Measurements from ENCODE around the gene TUBB6.
A peak's percentile ranks its signal among the peaks of the same experiment; 100 is the strongest.

TUBB6 gene

DNA sequence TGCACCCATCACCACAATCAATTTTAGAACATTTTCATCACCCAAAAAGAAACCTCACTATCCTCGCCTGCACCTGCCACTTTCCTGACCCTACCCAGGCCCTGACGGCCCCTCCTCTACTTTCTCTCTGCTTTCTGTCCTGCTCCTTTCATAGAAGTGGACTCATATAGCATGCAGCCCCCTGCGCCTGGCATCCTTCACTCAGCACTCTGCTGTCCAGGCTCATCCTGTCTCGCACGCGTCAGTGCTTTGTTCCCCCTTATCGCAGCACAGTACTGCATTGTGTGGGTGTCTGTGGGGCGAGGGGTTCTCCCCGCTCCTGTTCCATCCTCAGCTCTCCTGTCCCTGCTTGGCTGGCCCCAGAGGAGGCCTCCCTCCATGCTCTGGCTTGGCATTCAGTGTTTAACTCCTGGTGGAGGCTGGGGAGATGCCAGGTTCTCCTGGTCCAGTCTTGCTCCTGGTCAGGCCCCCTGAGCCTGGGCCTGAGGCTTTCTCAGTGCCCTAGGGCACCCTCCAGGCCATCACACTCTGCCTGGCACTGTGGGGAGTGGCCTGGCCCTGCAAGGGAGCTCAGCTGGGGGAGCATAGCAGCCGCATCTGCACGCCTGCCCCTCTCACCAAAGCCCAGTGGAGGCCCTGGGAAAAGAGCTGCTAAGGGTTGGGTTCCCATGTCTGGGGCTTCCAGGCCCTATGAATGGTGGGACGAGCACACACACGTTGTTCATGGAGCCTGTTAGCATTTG is 6.6 kb upstream of the TUBB6 start:
- no peak overlapping the region for H3K4me3 ChIP-seq (ENCODE audit: low read length)
- no peak for TF ChIP-seq ZNF274 (IDR thresholded peaks at IDR 0.05; ENCODE audit: low read depth, low read length)

- no peak overlapping the region for H3K4me3 ChIP-seq (ENCODE audit: low read length)
- no peak for TF ChIP-seq ZNF274 (IDR thresholded peaks at IDR 0.05; ENCODE audit: low read depth, low read length)
Measured at GRCh38 chr18:12302391-12303147, 5.5 kb upstream of the TUBB6 start.

DNA sequence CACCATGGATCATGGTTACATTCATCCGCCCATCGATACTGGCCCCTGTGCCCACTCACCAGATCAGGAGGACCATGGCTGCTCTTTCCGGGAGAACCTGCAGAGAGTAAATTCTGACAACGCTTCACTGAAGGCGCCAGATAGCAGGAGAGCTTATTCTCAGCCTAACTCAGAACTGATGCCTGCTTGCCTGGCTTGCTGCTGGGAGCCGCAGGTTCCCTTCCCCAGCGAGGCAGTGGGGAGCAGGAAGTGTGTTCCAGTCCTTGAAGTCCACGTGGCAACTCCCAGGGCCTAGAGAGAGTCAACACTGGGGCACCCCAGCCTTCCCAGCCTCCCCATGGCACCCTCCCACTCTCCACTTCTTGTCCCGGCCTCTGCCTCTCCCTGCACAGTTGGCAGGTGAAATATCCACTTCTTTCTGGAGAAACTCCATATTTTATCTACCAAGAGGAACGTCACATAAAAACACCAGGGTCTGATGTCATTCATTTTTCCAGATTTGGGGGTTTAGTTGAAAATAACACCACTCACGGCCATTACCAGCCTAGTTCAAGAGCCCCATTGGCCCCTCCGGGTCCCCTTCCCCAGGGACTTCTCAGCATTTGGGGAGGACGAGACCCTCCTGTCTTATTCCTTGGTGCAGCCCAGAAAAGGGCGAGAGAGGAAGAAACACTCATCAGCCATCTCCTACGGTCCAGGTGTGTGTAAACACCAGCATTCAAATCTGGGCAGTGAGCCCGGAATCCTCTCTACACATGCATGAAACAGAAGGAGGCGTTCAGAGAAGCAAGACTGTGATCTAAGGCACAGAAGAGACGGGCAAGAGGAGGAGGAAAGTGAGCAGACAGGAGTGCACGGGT is 3.5 kb upstream of the TUBB6 start:
- TF ChIP-seq ZNF274 (IDR thresholded peaks at IDR 0.05; ENCODE audit: low read depth, low read length), result no peak

GRCh38 chr18:12305211-12305610 is 2.8 kb upstream of the TUBB6 start:
- H3K4me3 ChIP-seq (ENCODE audit: low read length), result no peak overlapping the region
- no peak for TF ChIP-seq ZNF274 (IDR thresholded peaks at IDR 0.05; ENCODE audit: low read depth, low read length)

More for the DNA sequence above, 3.5 kb upstream of the TUBB6 start:
- no peak overlapping the region for H3K4me3 ChIP-seq (ENCODE audit: low read length)

DNA sequence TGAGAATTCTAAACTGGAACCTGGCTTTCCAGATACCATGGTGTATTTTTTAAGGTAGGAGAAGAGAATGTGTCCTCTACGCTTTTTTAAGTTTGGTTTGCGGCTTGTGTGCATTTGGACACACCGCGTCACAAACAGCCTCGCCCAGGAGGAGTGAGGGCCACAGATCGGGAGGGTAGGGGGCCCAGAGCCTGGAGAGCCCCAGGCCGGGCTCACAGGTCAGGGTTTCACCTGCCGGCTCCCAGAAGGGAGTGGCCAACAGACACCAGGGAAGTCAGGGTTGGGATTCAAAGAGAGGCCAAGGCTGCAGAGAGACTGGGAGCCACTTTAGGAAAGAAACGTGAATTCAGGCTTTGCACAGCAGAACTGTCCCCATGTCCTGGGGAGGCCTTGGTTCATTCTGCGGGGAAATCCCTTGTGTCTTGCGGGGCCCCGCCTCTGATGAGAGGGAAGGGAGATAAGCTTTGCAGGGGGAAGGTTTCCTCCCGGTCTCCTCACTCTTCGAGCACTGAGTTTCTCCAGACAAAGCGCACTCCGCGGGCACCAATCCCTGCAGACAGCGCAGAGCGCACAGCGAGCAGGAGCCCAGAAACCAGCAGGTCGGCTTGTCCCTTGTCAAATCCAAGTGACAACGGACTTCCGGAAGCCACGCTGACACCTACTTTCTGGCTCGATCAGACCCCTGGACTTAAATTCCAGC is 2.0 kb upstream of the TUBB6 start:
- no peak overlapping the region for H3K4me3 ChIP-seq (ENCODE audit: low read length)

DNA sequence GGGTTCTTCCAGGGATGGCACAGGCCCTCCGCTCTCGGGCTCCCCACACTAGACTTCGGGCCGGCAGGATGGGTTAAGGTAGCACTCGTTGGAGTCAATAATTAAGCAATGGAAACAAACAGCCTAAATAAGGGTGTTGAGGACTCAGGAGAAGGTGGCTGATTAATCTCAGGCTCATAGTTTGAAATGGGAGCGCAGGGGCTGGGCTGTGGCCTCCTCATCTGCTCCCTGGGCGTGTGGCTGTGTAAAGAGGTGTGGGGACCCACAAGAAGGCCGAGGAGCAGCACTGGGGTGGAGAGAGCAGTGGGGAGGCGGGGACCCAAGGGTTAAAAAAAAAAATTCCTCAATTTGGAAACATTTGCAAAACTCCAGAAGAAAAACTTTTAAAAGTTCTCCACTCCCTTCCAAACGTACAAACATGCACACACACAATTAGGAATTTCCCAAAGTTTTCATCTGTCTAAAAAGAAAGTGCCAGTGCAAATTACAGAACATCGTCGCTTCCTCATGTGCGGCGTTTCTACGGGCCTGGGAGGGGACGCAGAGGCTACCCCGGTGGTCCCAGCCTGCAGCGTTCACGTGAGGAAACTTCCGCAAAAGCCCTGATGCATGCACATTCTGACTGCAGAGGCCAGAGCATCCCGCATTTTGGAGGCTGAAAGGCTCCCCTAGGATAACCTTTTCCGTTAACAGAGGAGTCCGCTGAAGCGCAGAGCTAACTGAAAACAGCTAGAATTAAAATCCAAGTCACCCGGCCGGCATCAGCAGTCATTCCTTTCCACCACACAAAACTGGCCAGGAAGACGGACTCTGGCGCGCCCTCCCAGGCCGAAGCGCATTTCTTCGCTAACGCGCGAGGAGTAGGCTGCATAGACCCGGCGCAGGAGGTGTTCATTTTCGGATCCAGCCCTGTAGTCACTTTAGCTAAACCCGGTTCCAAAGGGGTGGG is 1.0 kb upstream of the TUBB6 start:
- peak overlapping the region; percentile 2; the same call in 1 of the 2 replicates for H3K4me3 ChIP-seq (ENCODE audit: low read length)
- TF ChIP-seq ZNF274 (IDR thresholded peaks at IDR 0.05; ENCODE audit: low read depth, low read length), result no peak

More for the DNA sequence above, 2.0 kb upstream of the TUBB6 start:
- no peak for TF ChIP-seq ZNF274 (IDR thresholded peaks at IDR 0.05; ENCODE audit: low read depth, low read length)

DNA sequence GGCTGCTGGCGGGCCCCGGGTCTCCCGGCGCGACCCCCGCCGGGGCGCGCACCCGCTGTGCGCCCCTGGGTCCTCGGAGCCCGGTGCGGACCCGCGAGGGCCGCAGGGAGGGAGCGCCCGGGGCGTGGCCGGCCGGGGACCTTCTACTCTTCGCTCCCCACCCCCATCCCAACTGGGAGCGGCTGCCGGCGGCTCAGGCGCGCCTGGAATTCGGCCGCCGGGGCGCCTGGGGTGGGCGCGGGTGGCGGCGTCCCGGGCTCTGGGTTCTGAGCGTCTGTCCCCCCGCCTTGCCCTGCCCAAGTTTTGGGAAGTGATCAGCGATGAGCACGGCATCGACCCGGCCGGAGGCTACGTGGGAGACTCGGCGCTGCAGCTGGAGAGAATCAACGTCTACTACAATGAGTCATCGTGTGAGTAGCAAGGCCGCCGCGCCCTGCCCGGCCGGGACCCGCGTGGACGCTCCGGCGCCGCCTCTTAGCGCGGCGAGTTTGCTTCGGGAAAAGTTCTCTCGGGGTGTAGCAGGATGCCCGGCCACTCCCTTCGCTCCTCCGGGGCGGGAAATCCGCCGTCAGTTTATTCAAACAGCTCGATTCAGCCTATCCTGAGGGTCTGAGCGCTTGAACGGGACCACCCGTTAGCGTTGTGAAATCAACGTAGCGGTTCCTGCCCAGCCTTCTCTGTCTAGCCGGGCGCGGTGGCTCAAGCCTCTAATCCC is 502 bp downstream of the TUBB6 start:
- peak overlapping the region; percentile 63 for H3K4me3 ChIP-seq (ENCODE audit: low read length)
- TF ChIP-seq ZNF274 (IDR thresholded peaks at IDR 0.05; ENCODE audit: low read depth, low read length), result no peak

GRCh38 chr18:12309683-12310198 is 1.7 kb downstream of the TUBB6 start:
- peak overlapping the region; percentile 63 for H3K4me3 ChIP-seq (ENCODE audit: low read length)
- TF ChIP-seq ZNF274 (IDR thresholded peaks at IDR 0.05; ENCODE audit: low read depth, low read length), result no peak

- no peak for TF ChIP-seq ZNF274 (IDR thresholded peaks at IDR 0.05; ENCODE audit: low read depth, low read length)
- H3K4me3 ChIP-seq (ENCODE audit: low read length), result no peak overlapping the region
Measured at GRCh38 chr18:12310762-12311161, 2.7 kb downstream of the TUBB6 start.

- no peak overlapping the region for H3K4me3 ChIP-seq (ENCODE audit: low read length)
- TF ChIP-seq ZNF274 (IDR thresholded peaks at IDR 0.05; ENCODE audit: low read depth, low read length), result no peak
Measured at GRCh38 chr18:12312976-12313375, 4.9 kb downstream of the TUBB6 start.

DNA sequence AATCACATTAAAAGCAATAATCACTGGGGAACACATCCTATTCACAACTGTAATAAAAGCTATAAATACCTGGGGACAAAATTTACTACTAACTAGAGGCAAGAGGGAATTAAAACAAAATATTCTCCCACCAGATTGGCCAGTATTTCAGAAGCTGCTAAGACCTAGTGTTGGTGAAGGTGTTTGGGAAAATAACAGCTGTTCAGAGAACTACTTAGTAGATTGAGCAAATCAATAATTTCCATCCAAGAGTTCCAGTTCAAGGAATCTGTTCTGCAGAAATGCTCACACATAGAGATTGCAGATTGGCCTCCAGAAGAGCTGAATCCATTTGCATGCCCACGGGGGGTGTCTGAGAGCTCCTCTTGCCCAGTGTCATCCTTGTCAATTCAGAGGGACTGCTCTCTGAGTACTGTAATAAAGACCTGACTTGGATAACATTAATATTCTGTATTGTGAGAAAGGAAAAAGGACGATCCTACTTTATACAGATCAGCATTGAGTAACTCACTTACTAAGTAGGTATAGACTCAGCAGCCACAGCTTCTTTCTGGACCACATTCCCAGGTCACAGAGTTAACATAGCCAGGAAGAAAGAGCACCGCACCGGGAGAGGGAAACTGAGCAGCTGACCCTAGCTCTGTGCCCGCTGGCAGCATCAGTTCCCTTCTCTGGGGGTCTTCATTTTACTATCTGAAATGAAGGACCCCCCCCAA is 5.6 kb downstream of the TUBB6 start:
- H3K4me3 ChIP-seq (ENCODE audit: low read length), result no peak overlapping the region; the same call in 1 of the 2 replicates

More for the DNA sequence above, 5.6 kb downstream of the TUBB6 start:
- no peak for TF ChIP-seq ZNF274 (IDR thresholded peaks at IDR 0.05; ENCODE audit: low read depth, low read length)

All from GM08714 (cell line).